Vagina (tissue), 2 donors: ENCODE results near the gene DLEC1. TPM values are rescaled to one million over a fixed set of nuclear protein-coding genes. Genes with fewer than 3 reads are reported as not detected.
"Not testable (repeated sequence)": the region's sequence is repeated elsewhere in the genome, so short reads cannot be mapped to it uniquely, and the experiment has no call there.

Experiments used
- DNase-seq, 2 donors: peaks; one replicate each; pipeline ENCODE4 v3.0.0-alpha.2; 2017; ENCODE audit errors: extremely low spot score in 2 of 2
- H3K27ac ChIP-seq: fragments of 200-600 bp; sonication (generic); one replicate; pipeline ENCODE4 v1.5.1; 2019
- H3K27me3 ChIP-seq: fragments of 200-600 bp; sonication (generic); one replicate; pipeline ENCODE4 v1.5.1; 2019
- H3K36me3 ChIP-seq, 2 donors: fragments of 200-600 bp; sonication (generic); one replicate each; pipeline ENCODE4 v1.5.1; 2017 to 2019
- H3K4me1 ChIP-seq: fragments of 200-600 bp; sonication (generic); one replicate; pipeline ENCODE4 v1.5.1; 2019
- H3K4me3 ChIP-seq, 2 donors: fragments of 200-600 bp; sonication (generic); 1 replicate in 1 of 2; 2 replicates in 1 of 2; pipeline ENCODE4 v1.5.1; 2016 to 2019
- H3K9me3 ChIP-seq: fragments of 200-600 bp; sonication (generic); one replicate; pipeline ENCODE4 v1.5.1; 2019
- POLR2A ChIP-seq, 2 donors: fragments of 450-650 bp; IDR thresholded peaks; one replicate each; pipeline ENCODE4 v1.6.1; 2017; ENCODE audit warnings: antibody characterized with exemption in 2 of 2, mild to moderate bottlenecking in 2 of 2, moderate library complexity in 2 of 2
- POLR2AphosphoS5 ChIP-seq, 2 donors: sonication (generic); formaldehyde crosslinking; IDR thresholded peaks; one replicate each; pipeline ENCODE4 v1.9.0; 2017; ENCODE audit warnings: antibody characterized with exemption in 2 of 2, mild to moderate bottlenecking in 2 of 2, low read depth in 1 of 2; ENCODE audit not compliant: insufficient read depth in 1 of 2
- intact Hi-C: fragments of 100-400 bp; cut with DNase I; formaldehyde crosslinking; loops from one replicate; pipeline ENCODE4 v1.15.1; 2023
- total RNA-seq: library from RNA; depleted of rRNA; stranded (reverse); fragments of >200 nt; gene quantifications from one replicate; pipeline ENCODE4 v1.2.3, GENCODE V29; 2016
- TF ChIP-seq, protein P1 (sequence below), 3 experiments: fragments of 450-650 bp in 2 of 3; fragments of 200-600 bp in 1 of 3; sonication (generic) in 1 of 3; IDR thresholded peaks; one replicate each; pipeline ENCODE4 v1.5.1; 2017 to 2019; ENCODE audit warnings: antibody characterized with exemption in 3 of 3, mild to moderate bottlenecking in 2 of 3, moderate library complexity in 2 of 3

DLEC1 gene
- total RNA-seq, 1 donor from 2014 or later: 0.25 TPM

DNA sequence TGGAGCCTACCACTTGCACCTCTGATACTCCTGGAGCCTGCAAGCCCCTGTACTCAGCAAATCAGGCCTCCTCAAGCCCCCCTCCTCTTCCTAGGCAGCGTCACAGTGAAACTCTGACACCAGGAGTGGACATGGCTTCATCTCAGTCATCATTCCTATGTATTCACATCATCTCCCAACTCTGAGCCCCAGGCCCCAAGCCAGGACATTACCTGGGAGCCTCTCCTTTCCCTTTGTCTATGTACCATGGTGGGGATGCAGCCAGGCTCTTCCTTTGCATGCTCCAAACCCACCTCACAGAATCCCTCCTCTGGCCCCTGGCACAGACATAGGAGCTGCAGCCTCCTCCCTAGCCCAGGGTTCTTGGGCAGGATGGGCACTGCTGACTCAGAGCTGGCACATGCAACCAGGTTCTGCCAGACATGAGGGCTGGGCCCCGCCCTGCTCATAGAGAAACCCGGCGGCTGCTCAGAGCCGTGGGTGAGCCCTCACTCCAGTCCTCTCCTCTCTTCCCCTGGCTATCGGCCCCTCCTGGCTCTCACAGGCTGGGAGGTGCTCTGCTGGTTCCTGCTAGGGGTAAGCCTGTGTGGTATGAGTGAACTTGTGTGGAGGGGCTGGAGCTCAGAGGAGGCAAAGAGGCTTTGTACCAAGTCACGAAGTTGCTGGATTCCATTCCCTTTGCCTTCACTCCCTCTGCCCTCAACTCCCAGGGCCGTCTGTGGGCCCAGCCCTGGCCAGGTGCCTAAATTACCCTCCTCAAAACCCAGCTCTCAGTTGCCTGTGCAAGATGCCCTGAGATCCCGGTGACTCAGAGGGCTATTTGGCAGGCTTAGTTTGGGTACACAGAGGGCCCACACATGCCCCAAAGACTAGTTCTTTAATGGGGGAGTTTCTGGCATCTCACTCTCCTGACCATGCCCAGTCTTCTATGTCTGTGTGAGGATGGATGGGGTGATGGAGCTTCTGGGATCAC, 7.7 kb upstream of the DLEC1 start:
- Histone ChIP-seq H3K4me1 (peaks cover 52% of the 10 kb centered on the region), H3K4me3 (no peak overlapping the region)
- intact Hi-C loops: no loop called here

DNA sequence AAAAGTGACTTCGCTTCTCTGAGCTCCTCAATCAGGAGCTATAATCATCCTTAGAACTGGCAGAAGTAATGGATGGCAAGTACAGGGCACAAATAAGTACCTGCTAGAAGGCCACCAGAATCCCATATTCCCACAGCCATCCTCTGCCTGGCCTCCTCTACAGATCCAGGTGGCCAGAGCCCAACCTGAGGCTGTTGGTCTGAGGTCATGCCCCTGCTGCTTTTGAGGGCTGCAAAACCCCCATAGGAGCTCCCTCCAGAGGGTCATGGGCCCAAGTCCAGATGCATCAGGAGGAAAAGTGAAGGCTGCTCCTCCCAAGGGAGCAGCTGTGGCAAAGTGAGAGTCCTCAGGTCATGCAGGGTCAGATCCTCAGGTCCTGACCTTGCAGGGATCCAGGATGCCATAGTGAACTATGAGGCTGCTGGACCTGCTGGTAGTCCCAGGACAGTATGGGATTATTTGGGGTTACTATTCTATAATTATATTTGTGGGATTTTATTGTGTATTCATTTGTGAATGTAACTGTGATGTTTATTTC, 6.6 kb upstream of the DLEC1 start:
- peaks cover 42% of the 10 kb centered on the region for H3K4me1 ChIP-seq
- H3K9me3 ChIP-seq: no peaks in the 10 kb centered on the region
- no peak for DNase-seq
- no peak overlapping the region for H3K4me3 ChIP-seq
- no peak for TF ChIP-seq POLR2A (IDR thresholded peaks at IDR 0.05)
- TF ChIP-seq, protein P1, sequence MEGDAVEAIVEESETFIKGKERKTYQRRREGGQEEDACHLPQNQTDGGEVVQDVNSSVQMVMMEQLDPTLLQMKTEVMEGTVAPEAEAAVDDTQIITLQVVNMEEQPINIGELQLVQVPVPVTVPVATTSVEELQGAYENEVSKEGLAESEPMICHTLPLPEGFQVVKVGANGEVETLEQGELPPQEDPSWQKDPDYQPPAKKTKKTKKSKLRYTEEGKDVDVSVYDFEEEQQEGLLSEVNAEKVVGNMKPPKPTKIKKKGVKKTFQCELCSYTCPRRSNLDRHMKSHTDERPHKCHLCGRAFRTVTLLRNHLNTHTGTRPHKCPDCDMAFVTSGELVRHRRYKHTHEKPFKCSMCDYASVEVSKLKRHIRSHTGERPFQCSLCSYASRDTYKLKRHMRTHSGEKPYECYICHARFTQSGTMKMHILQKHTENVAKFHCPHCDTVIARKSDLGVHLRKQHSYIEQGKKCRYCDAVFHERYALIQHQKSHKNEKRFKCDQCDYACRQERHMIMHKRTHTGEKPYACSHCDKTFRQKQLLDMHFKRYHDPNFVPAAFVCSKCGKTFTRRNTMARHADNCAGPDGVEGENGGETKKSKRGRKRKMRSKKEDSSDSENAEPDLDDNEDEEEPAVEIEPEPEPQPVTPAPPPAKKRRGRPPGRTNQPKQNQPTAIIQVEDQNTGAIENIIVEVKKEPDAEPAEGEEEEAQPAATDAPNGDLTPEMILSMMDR (IDR thresholded peaks at IDR 0.05): no peak
- TF ChIP-seq POLR2AphosphoS5 (IDR thresholded peaks at IDR 0.05; ENCODE audit: insufficient read depth in 1 of 2, low read depth in 1 of 2): no peak
- H3K27ac ChIP-seq: no peak overlapping the region
- no peaks in the 10 kb centered on the region for H3K27me3 ChIP-seq
- intact Hi-C loops: no loop called here
- no peaks in the 10 kb centered on the region for H3K36me3 ChIP-seq

More for the DNA sequence above, 7.7 kb upstream of the DLEC1 start:
- no peaks in the 10 kb centered on the region for H3K9me3 ChIP-seq
- peak overlapping the region; percentile 95 for H3K27ac ChIP-seq
- H3K36me3 ChIP-seq: no peaks in the 10 kb centered on the region
- no peaks in the 10 kb centered on the region for H3K27me3 ChIP-seq
- TF ChIP-seq, protein P1 (IDR thresholded peaks at IDR 0.05): no peak
- TF ChIP-seq POLR2AphosphoS5 (IDR thresholded peaks at IDR 0.05; ENCODE audit: insufficient read depth in 1 of 2, low read depth in 1 of 2): peak; percentile 57 to 61
- no peak for TF ChIP-seq POLR2A (IDR thresholded peaks at IDR 0.05)
- DNase-seq: peak in 1 of 2 donors; percentile 85

DNA sequence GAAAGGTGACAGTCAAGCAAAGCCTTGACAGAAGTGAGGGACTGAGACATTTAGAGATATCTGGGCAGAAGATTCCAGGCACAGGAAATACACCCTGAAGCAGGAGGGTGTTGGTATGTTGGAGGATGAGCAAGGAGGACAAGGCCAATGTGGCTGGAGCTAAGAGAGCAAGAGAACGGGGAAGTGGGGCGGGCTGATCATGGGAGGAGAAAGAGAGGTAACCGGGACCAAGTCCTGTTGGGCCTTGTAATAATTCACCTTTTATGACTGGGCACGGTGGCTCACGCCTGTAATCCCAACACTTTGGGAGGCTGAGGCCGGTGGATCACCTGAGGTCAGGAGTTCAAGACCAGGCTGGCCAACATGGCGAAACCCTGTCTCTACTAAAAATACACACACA, 5.4 kb upstream of the DLEC1 start:
- peaks cover 30% of the 10 kb centered on the region for H3K4me1 ChIP-seq
- H3K36me3 ChIP-seq, H3K27me3 ChIP-seq, DNase-seq, intact Hi-C loops, H3K27ac ChIP-seq, H3K9me3 ChIP-seq, H3K4me3 ChIP-seq: not testable (repeated sequence)

DNA sequence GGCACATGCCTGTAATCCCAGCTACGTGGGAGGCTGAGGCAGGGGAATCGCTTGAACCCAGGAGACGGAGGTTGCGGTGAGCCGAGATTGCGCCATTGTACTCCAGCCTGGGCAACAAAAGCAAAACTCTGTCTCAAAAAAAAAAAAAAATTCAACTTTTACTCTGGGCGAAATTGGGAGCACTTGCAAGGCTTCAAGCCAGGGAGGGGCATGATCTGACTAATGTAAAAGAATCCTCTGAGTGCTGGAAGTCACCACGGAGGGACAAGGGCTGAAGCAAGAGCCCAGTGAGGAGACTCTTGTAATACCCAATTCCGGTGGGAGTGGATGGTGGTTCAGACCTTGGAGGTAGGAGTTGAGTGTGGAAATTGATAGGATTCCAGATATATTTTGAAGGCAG, 4.7 kb upstream of the DLEC1 start:
- H3K27me3 ChIP-seq, intact Hi-C loops, H3K36me3 ChIP-seq, DNase-seq, H3K4me3 ChIP-seq, H3K27ac ChIP-seq, H3K9me3 ChIP-seq: not testable (repeated sequence)
- H3K4me1 ChIP-seq: peaks cover 31% of the 10 kb centered on the region

DNA sequence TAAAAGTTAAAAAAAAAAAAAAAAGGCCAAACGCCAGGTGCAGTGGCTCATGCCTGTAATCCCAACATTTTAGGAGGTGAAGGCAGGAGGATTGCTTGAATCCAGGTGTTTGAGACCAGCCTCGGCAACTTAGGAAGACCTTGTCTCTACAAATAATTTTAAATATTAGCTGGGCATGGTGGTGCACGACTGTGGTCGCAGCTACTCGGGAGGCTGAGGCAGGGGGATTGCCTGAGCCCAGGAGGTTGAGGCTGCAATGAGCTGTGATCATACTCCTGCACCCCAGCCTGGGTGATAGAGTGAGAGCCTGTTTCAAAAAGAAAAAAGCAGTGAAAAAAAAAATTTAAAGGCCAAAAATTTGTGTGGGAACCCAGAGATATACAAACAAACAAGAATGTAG, 2.7 kb upstream of the DLEC1 start:
- Histone ChIP-seq H3K27me3 (no peaks in the 10 kb centered on the region), H3K9me3 (no peaks in the 10 kb centered on the region), H3K4me3 (no peak overlapping the region), H3K27ac (no peak overlapping the region), H3K4me1 (peaks cover 24% of the 10 kb centered on the region), H3K36me3 (no peaks in the 10 kb centered on the region)
- DNase-seq: no peak
- intact Hi-C loops: no loop called here
- TF ChIP-seq, protein P1 (IDR thresholded peaks at IDR 0.05): no peak
- TF ChIP-seq POLR2AphosphoS5 (IDR thresholded peaks at IDR 0.05; ENCODE audit: insufficient read depth in 1 of 2, low read depth in 1 of 2): no peak
- TF ChIP-seq POLR2A (IDR thresholded peaks at IDR 0.05): no peak

DNA sequence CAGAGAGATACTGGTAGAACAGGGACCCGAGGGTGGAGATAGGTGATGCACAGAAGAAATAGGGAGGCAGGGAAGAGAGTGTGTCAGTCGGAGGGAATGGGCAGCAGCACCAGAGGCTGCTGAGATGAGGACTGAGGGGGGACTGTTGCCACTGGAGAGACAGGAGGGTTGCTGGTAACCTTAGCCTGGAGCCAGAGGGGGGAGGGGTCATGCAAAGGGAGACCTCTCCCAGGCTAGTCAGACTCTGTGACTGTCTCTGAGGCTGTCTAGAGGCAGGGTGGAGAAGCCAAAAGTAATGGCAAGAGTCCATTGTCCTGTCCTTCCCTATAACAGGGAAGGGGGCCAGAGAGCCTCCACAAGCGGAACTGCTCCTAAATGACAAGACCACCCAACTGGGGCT, 2.1 kb upstream of the DLEC1 start:
- intact Hi-C loops: no loop called here
- no peak overlapping the region for H3K27ac ChIP-seq
- H3K4me1 ChIP-seq: peaks cover 18% of the 10 kb centered on the region
- H3K36me3 ChIP-seq: no peaks in the 10 kb centered on the region
- DNase-seq: no peak
- H3K27me3 ChIP-seq: no peaks in the 10 kb centered on the region
- TF ChIP-seq POLR2A (IDR thresholded peaks at IDR 0.05) (no peak), POLR2AphosphoS5 (IDR thresholded peaks at IDR 0.05; ENCODE audit: insufficient read depth in 1 of 2, low read depth in 1 of 2) (no peak)
- TF ChIP-seq, protein P1 (IDR thresholded peaks at IDR 0.05): no peak
- H3K9me3 ChIP-seq: no peaks in the 10 kb centered on the region
- no peak overlapping the region for H3K4me3 ChIP-seq
